ENCODE measurements around the gene BTN1A1. TPM values are rescaled to one million over a fixed set of nuclear protein-coding genes. Genes with fewer than 3 reads are reported as not detected.
"Not testable (repeated sequence)": the region's sequence is repeated elsewhere in the genome, so short reads cannot be mapped to it uniquely, and the experiment has no call there.

The BTN1A1 gene
- total RNA-seq, 6 experiments from 2014 or later = not detected

- DNase-seq = no peak
- 62% methylated on average over 9 of the region's 16 CpGs for WGBS (ENCODE audit: insufficient coverage, low coverage, low lambda C conversion rate, missing lambda C conversion rate)
- Histone ChIP-seq H3K4me3 (peak overlapping the region; percentile 71 to 81 (median 75)), H3K27ac (no peak overlapping the region), H3K36me3 (no peaks in the 10 kb centered on the region), H3K27me3 (no peaks in the 10 kb centered on the region), H3K9me3 (no peaks in the 10 kb centered on the region), H3K4me1 (peaks cover 0 to 11% (median 4%) of the 10 kb centered on the region in 4 donors)
- intact Hi-C loops (cut with DNase I) = no loop called here
- ATAC-seq = no peak
- TF ChIP-seq CTCF (IDR thresholded peaks at IDR 0.05) (no peak), POLR2A (IDR thresholded peaks at IDR 0.05) (no peak)
Observed at GRCh38 chr6:26539071-26539615, 39.0 kb downstream of the BTN1A1 start.

- H3K27me3 ChIP-seq = no peaks in the 10 kb centered on the region
- 56% methylated on average over 1 of the region's 1 CpG for WGBS (ENCODE audit: insufficient coverage, low coverage, low lambda C conversion rate, missing lambda C conversion rate)
- TF ChIP-seq CTCF (IDR thresholded peaks at IDR 0.05) = no peak
- H3K27ac ChIP-seq = no peak overlapping the region
- H3K36me3 ChIP-seq = peaks cover 0 to 3% (median 0%) of the 10 kb centered on the region in 4 donors
- no peaks in the 10 kb centered on the region for H3K9me3 ChIP-seq
- peaks cover 0 to 17% (median 3%) of the 10 kb centered on the region in 4 donors for H3K4me1 ChIP-seq
- no peak overlapping the region for H3K4me3 ChIP-seq
- intact Hi-C loops (cut with DNase I) = no loop called here
- ATAC-seq (no peak), DNase-seq (no peak)
Observed at GRCh38 chr6:26541579-26541978, 41.5 kb downstream of the BTN1A1 start.

GRCh38 chr6:26543953-26544352 is 43.9 kb downstream of the BTN1A1 start:
- peaks cover 0 to 3% (median 0%) of the 10 kb centered on the region in 4 donors for H3K36me3 ChIP-seq
- no peak for TF ChIP-seq POLR2A (IDR thresholded peaks at IDR 0.05)
- TF ChIP-seq CTCF (IDR thresholded peaks at IDR 0.05) = peak in 1 of 4 donors; percentile 17
- peak in 1 of 4 donors; percentile 47 for ATAC-seq
- H3K27me3 ChIP-seq = no peaks in the 10 kb centered on the region
- H3K4me3 ChIP-seq = no peak overlapping the region
- H3K27ac ChIP-seq = no peak overlapping the region
- no peak for DNase-seq
- H3K4me1 ChIP-seq = peaks cover 0 to 13% (median 0%) of the 10 kb centered on the region in 4 donors
- intact Hi-C loops (cut with DNase I) = no loop called here
- H3K9me3 ChIP-seq = no peaks in the 10 kb centered on the region

- Histone ChIP-seq H3K27me3 (no peaks in the 10 kb centered on the region), H3K9me3 (no peaks in the 10 kb centered on the region), H3K4me1 (peaks cover 0 to 13% (median 0%) of the 10 kb centered on the region in 4 donors), H3K4me3 (no peak overlapping the region), H3K27ac (no peak overlapping the region), H3K36me3 (peaks cover 0 to 3% (median 0%) of the 10 kb centered on the region in 4 donors)
- TF ChIP-seq POLR2A (IDR thresholded peaks at IDR 0.05) = no peak
- no peak for TF ChIP-seq CTCF (IDR thresholded peaks at IDR 0.05)
- no peak for DNase-seq
- ATAC-seq = peak; percentile 85 to 96 (median 94)
- intact Hi-C loops (cut with DNase I) = no loop called here
Observed at GRCh38 chr6:26544473-26544872, 44.4 kb downstream of the BTN1A1 start.

- Histone ChIP-seq H3K27me3 (peaks cover 0 to 3% of the 10 kb centered on the region in 2 donors), H3K36me3 (peaks cover 0 to 3% (median 0%) of the 10 kb centered on the region in 4 donors), H3K4me1 (peaks cover 0 to 13% (median 0%) of the 10 kb centered on the region in 4 donors), H3K9me3 (no peaks in the 10 kb centered on the region), H3K4me3 (no peak overlapping the region), H3K27ac (no peak overlapping the region)
- TF ChIP-seq CTCF (IDR thresholded peaks at IDR 0.05) (no peak), POLR2A (IDR thresholded peaks at IDR 0.05) (no peak)
- ATAC-seq (no peak), DNase-seq (no peak)
- 79% methylated on average over 6 of the region's 6 CpGs for WGBS (ENCODE audit: insufficient coverage, low coverage, low lambda C conversion rate, missing lambda C conversion rate)
- intact Hi-C loops (cut with DNase I) = no loop called here
Observed at GRCh38 chr6:26545627-26546026, 45.5 kb downstream of the BTN1A1 start.

GRCh38 chr6:26547363-26547762 is 47.3 kb downstream of the BTN1A1 start:
- peaks cover 0 to 13% (median 0%) of the 10 kb centered on the region in 4 donors for H3K4me1 ChIP-seq
- intact Hi-C loops (cut with DNase I); ATAC-seq; H3K27me3 ChIP-seq; H3K4me3 ChIP-seq; H3K9me3 ChIP-seq; H3K27ac ChIP-seq; DNase-seq; H3K36me3 ChIP-seq: not testable (repeated sequence)
- 99% methylated on average over 7 of the region's 18 CpGs for WGBS (ENCODE audit: insufficient coverage, low coverage, low lambda C conversion rate, missing lambda C conversion rate)

Measured in right lobe of liver (tissue), 6 donors.